Measurements from ENCODE around the gene VWA2.

Gene VWA2

GRCh38 chr10:114300036-114300645, 61.1 kb downstream of the VWA2 start:
- DNase-seq = no peak

DNA sequence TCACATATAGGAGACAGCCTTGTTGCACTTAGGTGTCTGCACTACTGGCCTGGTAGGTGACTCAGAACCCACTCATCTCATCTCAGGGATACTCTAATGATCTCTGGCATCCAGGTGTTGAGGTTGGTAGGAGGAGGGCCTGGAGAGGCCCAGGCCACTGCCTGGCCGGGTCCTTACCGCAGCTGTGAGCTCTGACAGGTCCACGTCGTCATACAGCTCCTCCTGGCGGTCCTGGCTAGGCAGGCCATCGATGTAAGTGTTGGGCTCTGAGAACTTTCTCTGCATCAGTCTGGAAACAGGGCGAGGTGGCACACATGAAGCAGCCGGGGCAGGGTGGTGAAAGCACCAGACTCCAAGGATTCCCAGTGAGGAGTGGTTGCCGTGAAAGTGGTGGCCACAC, 62.1 kb downstream of the VWA2 start:
- DNase-seq = no peak

DNA sequence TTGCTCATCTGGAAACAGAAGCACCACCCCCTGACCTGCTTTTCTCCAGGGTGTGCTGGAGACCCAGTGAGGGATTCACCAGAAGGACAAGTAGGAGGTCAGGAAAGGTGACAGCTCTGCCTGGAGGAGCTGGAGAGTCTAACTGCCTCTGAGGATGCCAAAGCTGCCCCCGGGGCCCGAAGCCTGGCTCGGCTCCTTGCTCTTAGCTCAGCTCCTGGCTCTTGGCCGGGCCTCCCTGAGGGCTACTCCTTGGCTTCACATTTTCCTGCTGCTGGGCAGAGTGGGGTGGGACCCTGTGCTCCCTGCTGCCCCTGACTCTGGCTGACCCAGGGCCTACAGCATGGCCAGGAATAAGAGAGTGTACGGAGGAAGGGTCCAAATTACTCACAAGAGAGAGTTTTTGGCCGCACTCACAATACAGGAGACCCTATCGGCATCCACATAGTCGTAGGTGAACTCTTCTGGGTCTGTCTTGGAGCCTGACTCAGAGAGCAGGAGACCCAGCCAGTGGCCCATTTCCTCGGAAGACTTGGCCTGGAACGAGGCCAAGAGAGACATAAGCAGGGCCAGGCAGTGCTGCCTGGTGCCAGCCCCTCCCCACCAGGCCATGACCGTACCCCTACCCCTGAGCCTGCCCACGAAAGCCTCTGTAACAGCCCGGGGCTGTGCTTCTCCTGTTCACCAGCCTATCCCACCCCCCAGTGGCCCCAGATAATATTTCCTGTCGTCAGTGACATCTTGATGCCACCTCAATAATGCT, 63.1 kb downstream of the VWA2 start:
- DNase-seq = no peak

DNA sequence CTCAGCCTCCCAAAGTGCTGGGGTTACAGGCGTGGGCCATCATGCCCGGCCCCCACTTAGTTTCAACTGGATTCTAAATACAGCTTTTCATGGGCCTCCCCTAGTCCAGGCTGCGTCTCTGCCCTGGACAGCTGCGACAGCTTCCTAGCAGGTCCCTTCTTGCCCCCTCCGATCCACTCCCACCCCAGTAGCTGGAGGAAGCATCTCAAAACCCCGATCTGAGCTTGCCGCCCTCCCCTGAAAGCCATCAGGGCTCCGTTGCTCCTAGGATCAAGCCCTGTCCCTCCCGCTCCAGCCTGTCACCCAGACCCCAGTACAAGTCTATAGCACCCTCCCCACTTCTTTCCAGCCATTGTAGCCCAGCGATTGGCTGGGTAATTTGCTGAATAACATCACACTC, 64.5 kb downstream of the VWA2 start:
- DNase-seq = no peak

- DNase-seq = peak; percentile 79 to 85 (median 84)
These were observed 65.0 kb downstream of the VWA2 start for GRCh38 chr10:114304017-114304570.

- peak; percentile 34 to 71 (median 53) for DNase-seq
These were observed 65.7 kb downstream of the VWA2 start for GRCh38 chr10:114304571-114305421.

DNA sequence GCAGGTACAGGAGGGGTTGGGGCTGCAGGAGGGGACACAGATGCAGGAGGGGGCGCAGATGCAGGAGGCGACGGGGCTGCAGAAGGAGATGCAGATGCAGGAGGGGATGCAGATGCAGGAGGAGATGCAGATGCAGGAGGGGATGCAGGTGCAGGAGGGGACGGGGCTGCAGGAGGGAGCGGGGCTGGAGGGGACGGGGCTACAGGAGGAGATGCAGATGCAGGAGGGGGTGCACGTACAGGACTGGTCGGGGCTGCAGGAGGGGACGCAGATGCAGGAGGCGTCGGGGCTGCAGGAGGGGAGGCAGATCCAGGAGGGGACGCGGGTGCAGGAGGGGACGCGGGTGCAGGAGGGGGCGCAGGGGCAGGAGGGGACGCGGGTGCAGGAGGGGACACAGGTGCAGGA, 66.5 kb downstream of the VWA2 start:
- DNase-seq = no peak

GRCh38 chr10:114306116-114306973, 67.3 kb downstream of the VWA2 start:
- DNase-seq = no peak

GRCh38 chr10:114307731-114308130, 68.7 kb downstream of the VWA2 start:
- no peak for DNase-seq

GRCh38 chr10:114308531-114309363, 69.7 kb downstream of the VWA2 start:
- no peak for DNase-seq

DNA sequence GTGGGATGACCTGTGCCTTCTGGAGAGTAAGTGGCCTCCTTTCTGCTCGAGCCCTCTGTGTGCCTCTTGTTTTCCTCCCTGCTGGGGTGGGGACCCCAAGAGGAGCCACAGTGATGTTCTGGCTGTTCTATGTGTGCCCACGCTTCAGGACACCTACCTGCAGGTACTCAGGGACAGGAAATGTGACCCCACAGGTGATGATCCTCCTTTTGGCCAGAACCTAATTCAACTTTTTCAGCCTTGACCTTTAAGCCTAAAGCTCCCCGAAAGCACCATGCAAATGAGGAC, 70.3 kb downstream of the VWA2 start:
- DNase-seq = no peak

GRCh38 chr10:114310346-114310745, 71.3 kb downstream of the VWA2 start:
- DNase-seq = no peak

- DNase-seq = no peak
These were observed 72.0 kb downstream of the VWA2 start for GRCh38 chr10:114311023-114311422.

- no peak for DNase-seq
These were observed 72.6 kb downstream of the VWA2 start for GRCh38 chr10:114311496-114312209.

DNA sequence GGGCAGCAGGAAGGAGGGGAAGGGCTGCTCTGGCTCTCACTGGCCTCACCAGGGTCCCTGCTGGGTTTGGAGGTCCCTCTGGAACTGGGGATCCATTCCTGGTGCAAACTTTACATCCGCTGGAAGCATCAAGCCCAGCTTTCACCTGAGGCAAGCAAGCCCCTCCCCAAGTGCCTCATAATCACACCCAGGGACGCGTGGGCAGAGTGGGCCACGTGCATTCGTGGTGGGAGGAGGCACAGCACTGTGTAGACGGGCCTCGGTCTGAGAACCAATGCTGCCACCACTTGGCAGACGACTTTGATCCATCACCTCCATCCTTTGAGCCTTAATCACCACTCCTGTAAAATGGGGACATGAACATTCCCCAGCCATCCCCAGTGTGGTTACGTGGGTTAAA, 74.1 kb downstream of the VWA2 start:
- no peak for DNase-seq

DNA sequence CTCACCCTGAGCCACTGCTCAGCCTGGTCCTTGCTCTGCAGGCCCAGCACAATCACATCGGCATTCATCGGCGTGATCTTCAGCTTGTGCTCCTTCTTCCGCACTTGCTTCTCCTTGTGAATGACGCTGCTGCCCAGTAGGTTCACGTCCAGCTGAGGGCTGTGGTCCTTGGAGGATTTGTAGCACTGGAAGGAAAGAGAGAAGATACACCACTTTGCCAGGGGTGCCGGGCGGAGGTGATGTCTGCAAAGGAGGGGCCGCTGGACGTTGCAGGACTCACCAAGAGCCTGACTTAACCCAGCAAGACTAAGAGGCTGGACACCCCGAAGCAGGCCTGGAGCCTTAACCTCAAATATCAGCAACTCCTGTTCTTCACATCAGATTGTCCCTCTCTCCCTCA, 74.8 kb downstream of the VWA2 start:
- no peak for DNase-seq

DNA sequence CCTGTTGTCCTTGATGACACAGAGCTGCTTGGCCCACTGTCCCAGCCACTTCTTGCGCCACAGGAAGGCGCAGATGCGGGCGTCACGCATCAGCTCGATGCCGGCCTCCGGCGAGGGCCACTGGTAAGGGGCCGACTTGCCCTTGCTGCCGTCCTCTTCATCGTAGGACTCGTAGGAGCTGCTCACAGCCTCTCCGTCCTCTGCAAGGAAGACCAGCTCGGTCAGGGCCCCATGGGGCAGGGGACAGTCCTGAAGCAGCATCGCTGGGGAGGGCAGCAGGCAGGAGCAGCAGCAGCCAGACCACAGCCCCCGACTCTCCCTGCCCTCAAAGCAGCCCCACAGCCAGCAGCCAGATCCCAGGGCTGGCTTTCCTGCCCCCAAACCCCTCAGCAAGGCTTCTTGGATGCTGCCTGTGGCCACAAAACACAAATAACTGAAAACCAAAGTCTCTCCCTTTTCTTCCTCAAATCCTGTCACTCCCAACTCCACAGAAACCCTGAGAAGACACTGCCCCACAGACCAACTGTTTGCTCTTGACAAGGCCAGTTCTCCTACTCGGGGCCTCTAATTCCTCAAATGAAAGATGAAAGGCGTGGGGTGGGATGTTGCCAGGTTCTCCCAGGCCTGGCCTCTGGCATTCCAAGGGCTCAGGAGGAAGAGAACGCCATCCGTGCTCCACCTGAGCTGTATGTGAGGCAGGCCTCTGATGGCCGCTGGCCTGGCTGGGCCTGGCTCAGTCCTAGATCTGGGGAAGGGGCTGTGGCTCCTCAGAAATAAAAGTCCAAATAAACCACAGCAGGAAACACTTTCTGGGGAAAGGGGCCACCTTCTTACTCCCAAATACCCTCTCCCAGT, 76.7 kb downstream of the VWA2 start:
- DNase-seq = no peak

GRCh38 chr10:114316744-114317143, 77.7 kb downstream of the VWA2 start:
- no peak for DNase-seq

GRCh38 chr10:114319406-114320248, 80.6 kb downstream of the VWA2 start:
- no peak for DNase-seq

Data from suppressor macrophage (primary cell).